ENCODE measurements around the gene ZNF705A. TPM values are rescaled to one million over a fixed set of nuclear protein-coding genes. Genes with fewer than 3 reads are reported as not detected.
"Not testable (repeated sequence)": the region's sequence is repeated elsewhere in the genome, so short reads cannot be mapped to it uniquely, and the experiment has no call there.

ZNF705A gene
- polyA plus RNA-seq, 4 donors: not detected

DNA sequence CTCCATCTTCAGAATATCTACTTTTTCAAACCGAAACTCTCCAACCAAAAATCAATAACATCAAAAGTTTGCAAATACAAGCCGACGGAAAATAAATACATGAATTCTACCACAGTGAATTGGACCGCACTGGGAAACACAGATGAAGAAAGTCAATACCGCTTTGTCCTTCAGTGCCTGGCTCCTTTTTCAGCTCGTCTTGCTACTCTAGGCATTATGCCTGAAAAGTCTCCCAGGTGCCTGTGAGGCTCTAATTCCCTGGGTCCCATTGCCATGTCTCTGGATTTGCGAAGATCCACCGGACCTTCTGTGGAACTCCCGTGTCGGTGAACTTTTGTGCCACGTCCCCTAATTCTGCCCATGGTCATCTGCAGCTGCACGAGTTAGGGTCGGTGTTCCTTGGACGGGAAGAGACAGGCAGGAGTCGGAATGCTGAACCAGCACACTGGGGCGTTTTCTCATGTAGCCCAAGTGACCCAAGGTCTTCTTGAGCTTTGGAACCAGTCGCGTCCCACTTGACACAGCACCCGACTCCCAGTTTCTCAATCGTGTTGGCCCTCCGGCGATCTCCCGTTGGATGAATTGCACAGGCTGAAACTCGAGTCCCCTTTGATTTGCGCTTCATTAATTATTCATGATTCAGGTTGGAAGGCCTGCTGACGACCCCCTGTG is 62.0 kb downstream of the ZNF705A start:
- DNase-seq; H3K4me1 ChIP-seq (ENCODE audit: control insufficient read depth in 3 of 3, insufficient read depth in 2 of 3, low read depth in 1 of 3, low read length in 2 of 3); H3K27me3 ChIP-seq (ENCODE audit: control insufficient read depth in 3 of 3, insufficient read depth in 3 of 3, low read length in 3 of 3); FAIRE-seq; H3K36me3 ChIP-seq (ENCODE audit: control insufficient read depth in 3 of 3, insufficient read depth in 2 of 3, low read depth in 1 of 3, low read length in 3 of 3); H3K9me3 ChIP-seq (ENCODE audit: control insufficient read depth in 2 of 2, insufficient read depth in 1 of 2, low read depth in 1 of 2, low read length in 1 of 2); H3K27ac ChIP-seq (ENCODE audit: low read depth in 1 of 3, low read length in 2 of 3); H3K4me3 ChIP-seq (ENCODE audit: low read depth in 1 of 3, low read length in 3 of 3): not testable (repeated sequence)
- 71 to 83% (median 79%) methylated on average over 26 of the region's 26 CpGs for WGBS, 3 donors

DNA sequence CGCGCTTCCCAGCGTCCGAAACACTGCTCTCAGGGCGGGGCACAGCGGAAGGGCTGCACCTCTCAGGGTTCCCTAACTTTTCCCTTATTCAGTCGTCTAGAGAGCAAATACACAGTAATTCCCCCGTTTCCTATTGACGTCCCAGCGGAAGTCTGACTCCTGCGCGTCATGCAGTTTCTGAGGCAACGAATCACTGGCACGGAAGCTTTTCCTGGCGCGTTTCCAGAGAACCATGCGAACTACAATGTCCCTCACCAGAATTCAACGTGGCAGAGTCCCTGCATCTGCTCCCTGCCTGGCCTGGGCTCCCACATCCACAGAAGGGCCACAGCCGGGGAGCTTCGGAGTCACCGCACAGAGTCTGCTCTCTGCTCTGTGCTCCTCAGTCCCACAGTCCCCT is 64.6 kb downstream of the ZNF705A start:
- H3K9me3 ChIP-seq (ENCODE audit: control insufficient read depth in 2 of 2, insufficient read depth in 1 of 2, low read depth in 1 of 2, low read length in 1 of 2); H3K4me1 ChIP-seq (ENCODE audit: control insufficient read depth in 3 of 3, insufficient read depth in 2 of 3, low read depth in 1 of 3, low read length in 2 of 3); H3K27ac ChIP-seq (ENCODE audit: low read depth in 1 of 3, low read length in 2 of 3); H3K36me3 ChIP-seq (ENCODE audit: control insufficient read depth in 3 of 3, insufficient read depth in 2 of 3, low read depth in 1 of 3, low read length in 3 of 3); FAIRE-seq; H3K4me3 ChIP-seq (ENCODE audit: low read depth in 1 of 3, low read length in 3 of 3); H3K27me3 ChIP-seq (ENCODE audit: control insufficient read depth in 3 of 3, insufficient read depth in 3 of 3, low read length in 3 of 3); DNase-seq: not testable (repeated sequence)
- WGBS, 3 donors: 85 to 89% (median 88%) methylated on average over 17 to 21 of the region's 21 CpGs

GRCh38 chr12:8221844-8222243 is 65.0 kb downstream of the ZNF705A start:
- not testable (repeated sequence) for H3K27ac ChIP-seq (ENCODE audit: low read depth in 1 of 3, low read length in 2 of 3); DNase-seq; H3K9me3 ChIP-seq (ENCODE audit: control insufficient read depth in 2 of 2, insufficient read depth in 1 of 2, low read depth in 1 of 2, low read length in 1 of 2); H3K4me3 ChIP-seq (ENCODE audit: low read depth in 1 of 3, low read length in 3 of 3); FAIRE-seq; H3K36me3 ChIP-seq (ENCODE audit: control insufficient read depth in 3 of 3, insufficient read depth in 2 of 3, low read depth in 1 of 3, low read length in 3 of 3); H3K27me3 ChIP-seq (ENCODE audit: control insufficient read depth in 3 of 3, insufficient read depth in 3 of 3, low read length in 3 of 3); H3K4me1 ChIP-seq (ENCODE audit: control insufficient read depth in 3 of 3, insufficient read depth in 2 of 3, low read depth in 1 of 3, low read length in 2 of 3)
- 85 to 93% (median 92%) methylated on average over 15 to 21 of the region's 21 CpGs for WGBS, 3 donors

GRCh38 chr12:8222303-8222702 is 65.5 kb downstream of the ZNF705A start:
- 87 to 88% (median 88%) methylated on average over 13 to 16 of the region's 16 CpGs for WGBS, 3 donors
- H3K4me3 ChIP-seq (ENCODE audit: low read depth in 1 of 3, low read length in 3 of 3); H3K27me3 ChIP-seq (ENCODE audit: control insufficient read depth in 3 of 3, insufficient read depth in 3 of 3, low read length in 3 of 3); H3K36me3 ChIP-seq (ENCODE audit: control insufficient read depth in 3 of 3, insufficient read depth in 2 of 3, low read depth in 1 of 3, low read length in 3 of 3); DNase-seq; FAIRE-seq; H3K4me1 ChIP-seq (ENCODE audit: control insufficient read depth in 3 of 3, insufficient read depth in 2 of 3, low read depth in 1 of 3, low read length in 2 of 3); H3K9me3 ChIP-seq (ENCODE audit: control insufficient read depth in 2 of 2, insufficient read depth in 1 of 2, low read depth in 1 of 2, low read length in 1 of 2); H3K27ac ChIP-seq (ENCODE audit: low read depth in 1 of 3, low read length in 2 of 3): not testable (repeated sequence)

DNA sequence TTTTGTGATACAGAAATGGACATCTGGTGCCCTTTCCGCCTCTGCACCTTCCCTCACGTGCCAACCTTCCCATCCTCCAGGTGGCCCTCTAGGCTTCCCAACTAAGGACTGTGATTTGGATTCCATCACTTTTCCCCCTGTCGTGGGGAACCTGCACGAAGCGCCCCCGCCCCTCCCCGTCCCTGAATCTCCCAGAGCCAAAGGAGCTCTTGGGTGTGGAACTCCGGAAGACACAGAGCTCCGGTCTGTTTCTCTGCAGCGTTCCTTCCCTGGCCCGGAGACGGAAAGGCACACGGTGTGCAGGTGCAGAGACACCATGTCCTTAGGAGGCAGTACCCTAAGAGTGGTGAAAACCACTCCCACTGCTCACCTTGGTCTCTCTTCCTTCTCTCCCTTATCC is 66.8 kb downstream of the ZNF705A start:
- H3K4me3 ChIP-seq (ENCODE audit: low read depth in 1 of 3, low read length in 3 of 3); H3K9me3 ChIP-seq (ENCODE audit: control insufficient read depth in 2 of 2, insufficient read depth in 1 of 2, low read depth in 1 of 2, low read length in 1 of 2); DNase-seq; H3K27me3 ChIP-seq (ENCODE audit: control insufficient read depth in 3 of 3, insufficient read depth in 3 of 3, low read length in 3 of 3); H3K27ac ChIP-seq (ENCODE audit: low read depth in 1 of 3, low read length in 2 of 3); H3K4me1 ChIP-seq (ENCODE audit: control insufficient read depth in 3 of 3, insufficient read depth in 2 of 3, low read depth in 1 of 3, low read length in 2 of 3); H3K36me3 ChIP-seq (ENCODE audit: control insufficient read depth in 3 of 3, insufficient read depth in 2 of 3, low read depth in 1 of 3, low read length in 3 of 3); FAIRE-seq: not testable (repeated sequence)
- WGBS, 3 donors: 77 to 84% (median 78%) methylated on average over 12 to 13 of the region's 13 CpGs

DNA sequence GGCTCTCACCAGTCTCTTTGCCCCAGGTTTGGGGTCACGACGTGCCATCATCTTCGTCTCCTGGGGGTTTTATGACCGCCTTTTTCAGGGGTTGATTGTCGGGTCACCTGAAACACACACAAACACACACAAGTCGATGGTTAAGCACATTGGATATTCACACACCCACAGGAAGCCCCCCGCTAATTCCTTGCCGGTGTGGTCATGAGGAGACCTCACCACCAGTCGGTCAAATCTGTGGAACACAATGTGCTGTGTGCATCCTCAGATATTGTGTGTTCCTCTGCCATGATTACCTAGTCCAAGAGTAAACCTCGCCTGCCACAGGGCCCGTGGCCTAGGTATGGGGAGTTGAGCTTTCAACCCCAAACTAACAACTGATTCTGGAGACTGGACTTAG is 68.0 kb downstream of the ZNF705A start:
- H3K36me3 ChIP-seq (ENCODE audit: control insufficient read depth in 3 of 3, insufficient read depth in 2 of 3, low read depth in 1 of 3, low read length in 3 of 3); H3K27me3 ChIP-seq (ENCODE audit: control insufficient read depth in 3 of 3, insufficient read depth in 3 of 3, low read length in 3 of 3); DNase-seq; H3K4me1 ChIP-seq (ENCODE audit: control insufficient read depth in 3 of 3, insufficient read depth in 2 of 3, low read depth in 1 of 3, low read length in 2 of 3); FAIRE-seq; H3K4me3 ChIP-seq (ENCODE audit: low read depth in 1 of 3, low read length in 3 of 3); H3K9me3 ChIP-seq (ENCODE audit: control insufficient read depth in 2 of 2, insufficient read depth in 1 of 2, low read depth in 1 of 2, low read length in 1 of 2); H3K27ac ChIP-seq (ENCODE audit: low read depth in 1 of 3, low read length in 2 of 3): not testable (repeated sequence)
- 94 to 95% (median 94%) methylated on average over 11 of the region's 11 CpGs for WGBS, 3 donors

- WGBS, 3 donors: 90 to 94% (median 91%) methylated on average over 8 of the region's 8 CpGs
- FAIRE-seq: no peak
- H3K27me3 ChIP-seq (ENCODE audit: control insufficient read depth in 3 of 3, insufficient read depth in 3 of 3, low read length in 3 of 3): no peaks in the 10 kb centered on the region
- no peak overlapping the region for H3K4me3 ChIP-seq (ENCODE audit: low read depth in 1 of 3, low read length in 3 of 3)
- H3K27ac ChIP-seq (ENCODE audit: low read depth in 1 of 3, low read length in 2 of 3): no peak overlapping the region
- H3K36me3 ChIP-seq (ENCODE audit: control insufficient read depth in 3 of 3, insufficient read depth in 2 of 3, low read depth in 1 of 3, low read length in 3 of 3): no peaks in the 10 kb centered on the region
- no peak for DNase-seq
- H3K4me1 ChIP-seq (ENCODE audit: control insufficient read depth in 3 of 3, insufficient read depth in 2 of 3, low read depth in 1 of 3, low read length in 2 of 3): no peaks in the 10 kb centered on the region
- no peaks in the 10 kb centered on the region for H3K9me3 ChIP-seq (ENCODE audit: control insufficient read depth in 2 of 2, insufficient read depth in 1 of 2, low read depth in 1 of 2, low read length in 1 of 2)
Measured at GRCh38 chr12:8226355-8226754, 69.5 kb downstream of the ZNF705A start.

GRCh38 chr12:8226992-8227731 is 70.3 kb downstream of the ZNF705A start, which contains the start of gene FAM90A1:
FAM90A1 (minus strand) TSS chr12:8227618; CDS start chr12:8224832, 2,786 bp downstream.
- not testable (repeated sequence) for H3K36me3 ChIP-seq (ENCODE audit: control insufficient read depth in 3 of 3, insufficient read depth in 2 of 3, low read depth in 1 of 3, low read length in 3 of 3); H3K9me3 ChIP-seq (ENCODE audit: control insufficient read depth in 2 of 2, insufficient read depth in 1 of 2, low read depth in 1 of 2, low read length in 1 of 2); H3K4me1 ChIP-seq (ENCODE audit: control insufficient read depth in 3 of 3, insufficient read depth in 2 of 3, low read depth in 1 of 3, low read length in 2 of 3); H3K27me3 ChIP-seq (ENCODE audit: control insufficient read depth in 3 of 3, insufficient read depth in 3 of 3, low read length in 3 of 3); FAIRE-seq
- 55 to 70% (median 66%) methylated on average over 20 to 22 of the region's 22 CpGs for WGBS, 3 donors
- Histone ChIP-seq H3K27ac (ENCODE audit: low read depth in 1 of 3, low read length in 2 of 3) (peak within 1 kb of the TSS in 1 of 3 donors; percentile 62), H3K4me3 (ENCODE audit: low read depth in 1 of 3, low read length in 3 of 3) (peak within 1 kb of the TSS in 2 of 3 donors; percentile 11 to 34)
- DNase-seq: peak; percentile 24 to 50

Data from small intestine (tissue), 7 donors.